Sigmoid colon (tissue), 7 donors: ENCODE measurements around the gene B4GALNT3. TPM values are rescaled to one million over a fixed set of nuclear protein-coding genes. Genes with fewer than 3 reads are reported as not detected.

Experiments
- DNase-seq: peaks from one replicate; pipeline ENCODE4 v3.0.0-alpha.2; 2019
- H3K27ac ChIP-seq, 4 donors: fragments of 200-600 bp; sonication (generic); one replicate each; pipeline ENCODE4 v1.5.1; 2016 to 2019; ENCODE audit warnings: mild to moderate bottlenecking in 1 of 4
- H3K27me3 ChIP-seq, 3 donors: fragments of 200-600 bp; sonication (generic); one replicate each; pipeline ENCODE4 v1.5.1; 2019; ENCODE audit warnings: mild to moderate bottlenecking in 1 of 3
- H3K36me3 ChIP-seq, 4 donors: fragments of 200-600 bp; sonication (generic); one replicate each; pipeline ENCODE4 v1.5.1; 2016 to 2019
- H3K4me1 ChIP-seq, 4 donors: fragments of 200-600 bp; sonication (generic); one replicate each; pipeline ENCODE4 v1.5.1; 2017 to 2019
- H3K4me3 ChIP-seq, 4 donors: fragments of 200-600 bp; sonication (generic); one replicate each; pipeline ENCODE4 v1.5.1; 2017 to 2019; ENCODE audit warnings: mild to moderate bottlenecking in 2 of 4, moderate library complexity in 1 of 4
- H3K9me3 ChIP-seq, 4 donors: fragments of 200-600 bp in 3 of 4; sonication (generic) in 3 of 4; one replicate each; pipeline versions ENCODE4 v1.5.1 to v1.6.1; 2013 to 2019
- CTCF ChIP-seq, 4 experiments: fragments of 450-650 bp in 3 of 4; fragments of 200-600 bp in 1 of 4; IDR thresholded peaks; one replicate each; pipeline ENCODE4 v1.5.1; 2016 to 2019; ENCODE audit warnings: antibody characterized with exemption in 4 of 4, mild to moderate bottlenecking in 3 of 4, moderate library complexity in 2 of 4
- EP300 ChIP-seq, 4 donors: sonication (generic); formaldehyde crosslinking; IDR thresholded peaks; one replicate each; pipeline ENCODE4 v1.6.1; 2017; ENCODE audit warnings: antibody characterized with exemption in 4 of 4
- POLR2A ChIP-seq, 2 donors: fragments of 450-650 bp; IDR thresholded peaks; one replicate each; pipeline ENCODE4 v1.6.1; 2016; ENCODE audit warnings: antibody characterized with exemption in 2 of 2, mild to moderate bottlenecking in 2 of 2, moderate library complexity in 2 of 2
- POLR2AphosphoS5 ChIP-seq, 4 donors: sonication (generic); formaldehyde crosslinking; IDR thresholded peaks; one replicate each; pipeline ENCODE4 v1.6.1; 2017; ENCODE audit warnings: antibody characterized with exemption in 4 of 4
- WGBS, 2 donors: extraction: QIAGEN DNeasy Blood & Tissue Kit; methylation state at CpG; one replicate each; pipeline ENCODE4 v1.1.7; 2013; 5-methylcytosine and 5-hydroxymethylcytosine counted together
- intact Hi-C: fragments of 100-400 bp; cut with DNase I; formaldehyde crosslinking; loops from one replicate; pipeline ENCODE4 v1.15.1; 2023
- polyA plus RNA-seq, 3 donors: library from polyadenylated mRNA; stranded (reverse); fragments of 200-250 nt; gene quantifications; one replicate each; pipeline ENCODE4 v1.2.3, GENCODE V29; 2013
- total RNA-seq, 4 donors: library from RNA; depleted of rRNA; stranded (reverse); fragments of >200 nt; gene quantifications; one replicate each; pipeline ENCODE4 v1.1.0, GENCODE V29; 2016
- donor health status: healthy with polysubstance abuse.
- donor health status: Bipolar disorder and iron deficiency.
- donor health status: healthy.

The B4GALNT3 gene
- total and polyA plus RNA-seq, 7 donors: under 0.01 to 74.2 (median 0.36) TPM

GRCh38 chr12:452667-453210 is 7.0 kb upstream of the B4GALNT3 start:
- Histone ChIP-seq H3K27me3 (peaks cover 8 to 58% (median 18%) of the 10 kb centered on the region in 3 donors), H3K9me3 (no peaks in the 10 kb centered on the region), H3K4me3 (no peak overlapping the region), H3K4me1 (peaks cover 0 to 3% (median 0%) of the 10 kb centered on the region in 4 donors), H3K27ac (no peak overlapping the region), H3K36me3 (no peaks in the 10 kb centered on the region)
- TF ChIP-seq POLR2AphosphoS5 (IDR thresholded peaks at IDR 0.05): no peak
- TF ChIP-seq POLR2A (IDR thresholded peaks at IDR 0.05): no peak
- intact Hi-C loops: no loop called here
- WGBS, 2 donors: 38 to 54% methylated on average over 19 to 20 of the region's 25 CpGs
- DNase-seq: no peak

- Histone ChIP-seq H3K27ac (no peak overlapping the region), H3K4me3 (no peak overlapping the region), H3K9me3 (no peaks in the 10 kb centered on the region), H3K4me1 (peaks cover 0 to 12% (median 9%) of the 10 kb centered on the region in 4 donors), H3K36me3 (no peaks in the 10 kb centered on the region), H3K27me3 (peaks cover 15 to 62% (median 25%) of the 10 kb centered on the region in 3 donors)
- intact Hi-C loops: no loop called here
- no peak for DNase-seq
- WGBS, 2 donors: 68 to 69% methylated on average over 1 of the region's 1 CpG
- TF ChIP-seq POLR2A (IDR thresholded peaks at IDR 0.05) (no peak), POLR2AphosphoS5 (IDR thresholded peaks at IDR 0.05) (no peak), EP300 (IDR thresholded peaks at IDR 0.05) (no peak), CTCF (IDR thresholded peaks at IDR 0.05) (no peak)
Measured at GRCh38 chr12:454833-455232, 4.9 kb upstream of the B4GALNT3 start.

- no peak for DNase-seq
- H3K4me3 ChIP-seq: no peak overlapping the region
- H3K36me3 ChIP-seq: no peaks in the 10 kb centered on the region
- intact Hi-C loops: no loop called here
- WGBS, 2 donors: 72 to 79% methylated on average over 2 of the region's 2 CpGs
- no peaks in the 10 kb centered on the region for H3K9me3 ChIP-seq
- peaks cover 19 to 62% (median 26%) of the 10 kb centered on the region in 3 donors for H3K27me3 ChIP-seq
- no peak overlapping the region for H3K27ac ChIP-seq
- H3K4me1 ChIP-seq: peaks cover 0 to 19% (median 16%) of the 10 kb centered on the region in 4 donors
- no peak for TF ChIP-seq EP300 (IDR thresholded peaks at IDR 0.05)
- no peak for TF ChIP-seq POLR2A (IDR thresholded peaks at IDR 0.05)
- TF ChIP-seq POLR2AphosphoS5 (IDR thresholded peaks at IDR 0.05): no peak
- no peak for TF ChIP-seq CTCF (IDR thresholded peaks at IDR 0.05)
Measured at GRCh38 chr12:455821-456220, 3.9 kb upstream of the B4GALNT3 start.

GRCh38 chr12:457676-458075 is 2.1 kb upstream of the B4GALNT3 start:
- TF ChIP-seq CTCF (IDR thresholded peaks at IDR 0.05) (no peak), EP300 (IDR thresholded peaks at IDR 0.05) (no peak)
- Histone ChIP-seq H3K27me3 (peaks cover 14 to 53% (median 16%) of the 10 kb centered on the region in 3 donors), H3K4me3 (no peak overlapping the region), H3K9me3 (no peaks in the 10 kb centered on the region), H3K36me3 (no peaks in the 10 kb centered on the region), H3K27ac (no peak overlapping the region), H3K4me1 (peaks cover 0 to 20% (median 18%) of the 10 kb centered on the region in 4 donors)
- intact Hi-C loops: no loop called here
- WGBS, 2 donors: 91 to 93% methylated on average over 4 of the region's 4 CpGs
- no peak for DNase-seq

- intact Hi-C loops: no loop called here
- H3K4me1 ChIP-seq: peaks cover 0 to 20% (median 17%) of the 10 kb centered on the region in 4 donors
- no peak for TF ChIP-seq POLR2A (IDR thresholded peaks at IDR 0.05)
- no peak for TF ChIP-seq CTCF (IDR thresholded peaks at IDR 0.05)
- no peak for TF ChIP-seq EP300 (IDR thresholded peaks at IDR 0.05)
- TF ChIP-seq POLR2AphosphoS5 (IDR thresholded peaks at IDR 0.05): no peak
- 61 to 69% methylated on average over 5 of the region's 5 CpGs for WGBS, 2 donors
- H3K4me3 ChIP-seq: peak overlapping the region in 3 of 4 donors; percentile 30 to 54 (median 50)
- H3K27ac ChIP-seq: no peak overlapping the region
- no peak for DNase-seq
- no peaks in the 10 kb centered on the region for H3K9me3 ChIP-seq
- H3K27me3 ChIP-seq: peaks cover 14 to 50% (median 16%) of the 10 kb centered on the region in 3 donors
- H3K36me3 ChIP-seq: no peaks in the 10 kb centered on the region
Measured at GRCh38 chr12:459050-459429, 699 bp upstream of the B4GALNT3 start.
